Kidney epithelial cell (primary cell): ENCODE results near the gene PRUNE1. TPM values are rescaled to one million over a fixed set of nuclear protein-coding genes. Genes with fewer than 3 reads are reported as not detected.

Source experiments
- DNase-seq: peaks from one replicate; pipeline ENCODE4 v3.0.0-alpha.2; 2010; ENCODE audit warnings: low read depth
- H3K27me3 ChIP-seq: 2 replicates; pipeline ENCODE4 v1.6.0; 2011; ENCODE audit warnings: low read length; ENCODE audit not compliant: control insufficient read depth, insufficient read depth
- H3K36me3 ChIP-seq: 2 replicates; pipeline ENCODE4 v1.5.1; 2011; ENCODE audit warnings: low read length; ENCODE audit not compliant: control insufficient read depth, insufficient read depth
- H3K4me3 ChIP-seq: 2 replicates; pipeline ENCODE4 v1.5.1; 2011; ENCODE audit warnings: low read depth, mild to moderate bottlenecking, control low read depth, low read length
- total RNA-seq: library from RNA; depleted of rRNA; stranded (reverse); fragments of >200 nt; gene quantifications from 2 replicates; pipeline ENCODE4 v1.2.3, GENCODE V29; 2015
- TF ChIP-seq, protein P1 (sequence below): IDR thresholded peaks from 2 replicates; pipeline ENCODE4 v1.5.1; 2011; ENCODE audit warnings: mild to moderate bottlenecking, moderate library complexity, low read length, control low read depth, inconsistent platforms; ENCODE audit not compliant: insufficient read depth, poor library complexity, severe bottlenecking

PRUNE1 gene
- total RNA-seq, 1 donor from 2014 or later: 15.8 TPM

GRCh38 chr1:150976401-150976821 lies 31.8 kb upstream of the PRUNE1 start:
- Histone ChIP-seq H3K4me3 (no peak overlapping the region), H3K36me3 (no peaks in the 10 kb centered on the region), H3K27me3 (no peaks in the 10 kb centered on the region)
- no peak for DNase-seq
- TF ChIP-seq, protein P1, sequence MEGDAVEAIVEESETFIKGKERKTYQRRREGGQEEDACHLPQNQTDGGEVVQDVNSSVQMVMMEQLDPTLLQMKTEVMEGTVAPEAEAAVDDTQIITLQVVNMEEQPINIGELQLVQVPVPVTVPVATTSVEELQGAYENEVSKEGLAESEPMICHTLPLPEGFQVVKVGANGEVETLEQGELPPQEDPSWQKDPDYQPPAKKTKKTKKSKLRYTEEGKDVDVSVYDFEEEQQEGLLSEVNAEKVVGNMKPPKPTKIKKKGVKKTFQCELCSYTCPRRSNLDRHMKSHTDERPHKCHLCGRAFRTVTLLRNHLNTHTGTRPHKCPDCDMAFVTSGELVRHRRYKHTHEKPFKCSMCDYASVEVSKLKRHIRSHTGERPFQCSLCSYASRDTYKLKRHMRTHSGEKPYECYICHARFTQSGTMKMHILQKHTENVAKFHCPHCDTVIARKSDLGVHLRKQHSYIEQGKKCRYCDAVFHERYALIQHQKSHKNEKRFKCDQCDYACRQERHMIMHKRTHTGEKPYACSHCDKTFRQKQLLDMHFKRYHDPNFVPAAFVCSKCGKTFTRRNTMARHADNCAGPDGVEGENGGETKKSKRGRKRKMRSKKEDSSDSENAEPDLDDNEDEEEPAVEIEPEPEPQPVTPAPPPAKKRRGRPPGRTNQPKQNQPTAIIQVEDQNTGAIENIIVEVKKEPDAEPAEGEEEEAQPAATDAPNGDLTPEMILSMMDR: no peak

GRCh38 chr1:150976879-150977694 lies 31.2 kb upstream of the PRUNE1 start:
- Histone ChIP-seq H3K27me3 (no peaks in the 10 kb centered on the region), H3K4me3 (no peak overlapping the region), H3K36me3 (no peaks in the 10 kb centered on the region)
- TF ChIP-seq, protein P1: no peak
- peak; percentile 61 for DNase-seq

DNA sequence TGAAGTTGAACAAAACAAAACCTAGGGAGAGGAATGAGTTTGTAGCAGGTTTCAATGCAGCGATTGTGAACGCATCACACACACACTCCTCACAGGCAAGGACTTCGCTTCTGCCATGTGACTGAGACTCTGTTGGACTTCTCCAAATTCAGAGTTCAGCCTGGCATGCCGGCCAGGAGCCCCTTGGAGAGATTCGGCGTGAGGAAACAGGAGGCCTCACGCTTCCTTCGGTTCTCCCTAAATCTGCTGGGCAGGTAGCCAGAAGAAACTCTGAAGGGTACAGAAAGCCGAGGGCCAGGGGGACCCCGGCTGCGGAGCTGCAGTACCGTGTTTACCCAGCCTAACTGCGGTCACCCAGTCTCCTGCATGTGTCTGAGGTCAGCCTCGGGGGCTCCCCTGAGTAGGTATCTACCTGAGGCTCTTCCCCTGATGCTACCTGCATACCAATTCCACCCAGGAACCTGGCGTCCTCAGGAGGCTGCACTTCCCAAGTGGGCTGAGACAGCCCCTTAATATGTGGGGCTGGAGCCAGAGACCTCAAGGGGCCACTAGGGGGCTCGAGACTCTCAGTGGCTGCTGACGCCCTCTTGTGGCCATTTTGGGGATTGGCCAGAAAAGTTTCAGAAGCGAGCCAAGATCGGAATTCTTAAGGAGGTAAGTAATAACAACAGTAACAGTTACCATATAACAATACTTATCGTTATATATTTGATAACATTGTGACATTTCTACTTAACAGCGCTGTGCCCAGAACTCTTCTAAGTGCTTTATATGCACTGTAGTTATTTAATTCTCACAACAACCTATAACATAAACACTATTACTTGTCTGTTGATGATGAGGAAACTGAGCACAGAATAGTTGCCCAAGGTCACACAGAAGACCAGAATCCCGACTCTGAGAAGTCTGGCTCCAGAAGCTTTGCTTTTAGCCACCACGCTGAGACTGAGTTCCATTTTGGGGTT lies 28.9 kb upstream of the PRUNE1 start:
- DNase-seq: no peak
- no peaks in the 10 kb centered on the region for H3K27me3 ChIP-seq
- TF ChIP-seq, protein P1: peak; percentile 100
- no peaks in the 10 kb centered on the region for H3K36me3 ChIP-seq
- H3K4me3 ChIP-seq: no peak overlapping the region

DNA sequence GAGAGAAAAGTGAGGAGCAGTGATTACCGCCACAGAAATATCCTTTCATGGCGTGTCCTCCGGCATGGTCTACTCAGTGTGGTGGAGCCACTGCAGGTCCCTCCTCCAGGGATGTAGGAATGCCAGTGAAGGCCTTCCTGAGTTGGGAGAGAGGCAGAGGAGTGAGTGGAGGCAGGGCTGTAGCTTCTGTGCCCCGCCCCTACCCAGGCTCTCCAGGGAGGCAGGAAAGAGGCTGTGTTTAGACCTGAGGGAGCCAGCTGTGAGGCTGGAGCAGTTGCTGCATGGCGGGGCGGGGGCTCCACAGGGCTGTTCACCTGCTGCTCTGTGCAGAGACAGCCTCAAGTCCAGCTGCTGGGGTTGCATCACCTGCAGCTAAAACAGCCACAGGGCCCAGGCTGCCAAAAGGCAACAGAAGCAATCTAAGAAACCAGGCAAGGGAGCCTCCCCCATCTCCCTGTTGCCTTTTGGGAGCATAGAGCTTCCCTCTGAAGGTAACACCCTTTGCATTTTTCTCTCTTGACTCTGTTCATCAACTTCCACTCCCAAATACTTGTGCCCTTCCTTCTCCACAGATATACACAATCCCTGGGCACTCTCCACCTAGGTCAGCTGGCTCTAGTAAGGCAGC lies 27.0 kb upstream of the PRUNE1 start:
- Histone ChIP-seq H3K4me3 (no peak overlapping the region), H3K27me3 (no peaks in the 10 kb centered on the region), H3K36me3 (no peaks in the 10 kb centered on the region)
- TF ChIP-seq, protein P1: no peak
- no peak for DNase-seq

DNA sequence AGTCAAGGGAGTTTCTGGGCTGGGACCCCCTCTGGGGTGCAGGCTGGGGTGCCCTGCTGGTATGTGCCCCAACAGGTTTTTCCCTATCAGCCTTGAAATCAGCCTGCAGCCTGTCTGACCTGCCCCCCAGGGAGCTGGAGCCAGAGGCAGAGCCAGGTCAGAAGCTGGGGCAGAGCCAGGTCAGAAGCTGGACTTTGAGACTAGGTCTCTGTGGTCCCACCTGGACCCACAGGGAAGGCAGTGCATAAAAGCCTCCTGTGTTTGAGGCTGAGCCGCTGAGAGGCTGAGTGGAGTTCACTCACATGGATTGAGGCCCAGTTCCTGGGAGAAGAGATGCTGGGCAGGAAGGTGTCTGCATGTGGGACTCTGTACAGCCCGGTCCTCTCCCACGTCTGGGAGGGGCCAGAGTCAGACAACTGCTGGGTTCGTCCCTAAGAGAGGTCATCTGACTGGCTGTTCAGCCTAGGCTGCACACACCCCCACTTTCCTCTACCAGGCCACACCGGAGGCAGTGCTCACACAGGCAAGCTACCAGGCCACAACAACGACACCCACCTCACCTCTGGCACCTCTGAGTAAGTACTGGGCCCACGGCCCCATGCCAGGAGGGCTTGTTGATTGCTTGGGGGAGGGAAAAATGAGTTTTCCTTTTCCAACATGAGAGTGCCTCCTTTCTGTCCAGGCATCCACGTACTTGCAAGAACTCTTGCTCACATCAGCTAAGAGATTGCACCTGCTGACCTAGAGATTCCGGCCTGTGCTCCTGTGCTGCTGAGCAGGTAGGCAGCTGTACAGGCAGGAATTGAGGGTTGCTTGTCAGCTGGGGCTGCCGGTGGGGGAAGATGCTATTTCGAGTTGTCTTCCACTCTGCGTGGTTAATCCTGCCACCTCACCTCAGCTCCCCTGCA lies 26.2 kb upstream of the PRUNE1 start, which contains the start of gene ANXA9:
ANXA9 (plus strand) TSS at position 488 of the 908 bp plus-strand sequence. CDS start 814 bp downstream, outside the sequence.
- no peak for DNase-seq
- TF ChIP-seq, protein P1: no peak
- Histone ChIP-seq H3K36me3 (no peaks in the 10 kb centered on the region), H3K4me3 (no peak within 1 kb of the TSS), H3K27me3 (no peaks in the 10 kb centered on the region)
